K562 (cell line): ENCODE measurements around the gene FAM181B. TPM values are rescaled to one million over a fixed set of nuclear protein-coding genes. Genes with fewer than 3 reads are reported as not detected.
A peak's percentile ranks its signal among the peaks of the same experiment; 100 is the strongest.

Experiments
- CLOCK ChIP-seq: fragments of 250-450 bp; sonication (Bioruptor Pico); IDR thresholded peaks from 2 replicates; pipeline ENCODE4 v1.4.0; 2020; ENCODE audit warnings: mild to moderate bottlenecking, moderate library complexity, borderline replicate concordance
- CTCF ChIP-seq, 3 experiments: IDR thresholded peaks in 2 of 3; conservative IDR thresholded peaks in 1 of 3; 2 replicates each; pipeline ENCODE4 v1.5.1; 2011 to 2012; ENCODE audit warnings: low read length in 3 of 3, mild to moderate bottlenecking in 3 of 3, control low read depth in 2 of 3, improper control_type of control experiment in 1 of 3, inconsistent platforms in 1 of 3, low read depth in 1 of 3, mixed read lengths in 1 of 3, moderate library complexity in 1 of 3; ENCODE audit not compliant: insufficient read depth in 2 of 3
- DEAF1 ChIP-seq: fragments of 450-650 bp; formaldehyde crosslinking; IDR thresholded peaks from 2 replicates; pipeline ENCODE4 v1.4.0; 2020; ENCODE audit warnings: mild to moderate bottlenecking, moderate library complexity
- RAD21 ChIP-seq, 2 experiments: fragments of 250-450 bp in 1 of 2; fragments of 450-650 bp in 1 of 2; sonication (Bioruptor Pico) in 1 of 2; formaldehyde crosslinking in 1 of 2; IDR thresholded peaks in 1 of 2; conservative IDR thresholded peaks in 1 of 2; 2 replicates each; pipeline versions ENCODE4 v1.4.0 to v1.8.0; 2020 to 2022; ENCODE audit warnings: mild to moderate bottlenecking in 2 of 2, moderate library complexity in 1 of 2
- REST ChIP-seq, 2 experiments: fragments of 450-650 bp; formaldehyde crosslinking in 1 of 2; IDR thresholded peaks; 2 replicates each; pipeline versions ENCODE4 v1.4.0 to v1.6.1; 2014 to 2020; ENCODE audit warnings: mild to moderate bottlenecking in 2 of 2, borderline replicate concordance in 1 of 2, low read depth in 1 of 2
- RFX7 ChIP-seq: fragments of 250-450 bp; sonication (Bioruptor Pico); IDR thresholded peaks from 2 replicates; pipeline ENCODE4 v1.5.1; 2021; ENCODE audit warnings: mild to moderate bottlenecking
- ZNF696 ChIP-seq: fragments of 250-450 bp; sonication (Bioruptor Pico); conservative IDR thresholded peaks from 2 replicates; pipeline ENCODE4 v1.4.0; 2020; ENCODE audit warnings: mild to moderate bottlenecking, moderate library complexity
- polyA plus RNA-seq, 8 experiments: library from polyadenylated mRNA; depleted of rRNA in 4 of 8; stranded (reverse) in 5 of 8; unstranded in 3 of 8; fragments of >200 nt; fragmentation: Nextera tagmentation in 2 of 8; fragmentation: Illumina TruSeq in 1 of 8; extraction: Ambion mirVana in 2 of 8; extraction: Trizol in 1 of 8; gene quantifications; 2 replicates each; pipeline versions ENCODE4 v1.2.1 to v1.2.3, GENCODE V29; 2011 to 2014; ENCODE audit warnings: inconsistent platforms in 1 of 8, missing spikeins in 1 of 8
- total RNA-seq, 7 experiments: library from RNA; depleted of rRNA in 6 of 7; stranded (reverse); fragments of >200 nt in 6 of 7; fragmentation: Illumina TruSeq in 2 of 7; extraction: Trizol in 2 of 7; gene quantifications; 2 replicates each; pipeline versions ENCODE4 v1.2.1 to v1.2.3, GENCODE V29; 2011 to 2021; ENCODE audit warnings: low replicate concordance in 1 of 7

Gene FAM181B
- total and polyA plus RNA-seq, 9 of the 15 experiments (the other 6 are each of a cell fraction or from before 2014, with no cell fraction given), result 0.01 TPM; not detected in 8

GRCh38 chr11:82701847-82702520 lies 31.7 kb downstream of the FAM181B start (continued):
- TF ChIP-seq REST (IDR thresholded peaks at IDR 0.05; ENCODE audit: borderline replicate concordance), result peak; percentile 23; the same call in 1 of the 2 replicates
- no peak for TF ChIP-seq REST (CRISPR knock-in tag; IDR thresholded peaks at IDR 0.05; ENCODE audit: low read depth)
- peak; percentile 56 to 72 for TF ChIP-seq RAD21 (CRISPR knock-in tag; conservative IDR thresholded peaks at IDR 0.05 in 1 of 2, IDR thresholded peaks at IDR 0.05 in 1 of 2)
- TF ChIP-seq RFX7 (CRISPR knock-in tag), result no peak
- peak; percentile 77 to 83 (median 77) for TF ChIP-seq CTCF (IDR thresholded peaks at IDR 0.05 in 2 of 3, conservative IDR thresholded peaks at IDR 0.05 in 1 of 3; ENCODE audit: insufficient read depth in 2 of 3, low read depth in 1 of 3, low read length in 3 of 3)
- TF ChIP-seq DEAF1 (CRISPR knock-in tag), result peak; percentile 52; the same call in 1 of the 2 replicates
- TF ChIP-seq CLOCK (CRISPR knock-in tag), result no peak
- TF ChIP-seq ZNF696, result no peak
